Activated CD8-positive, alpha-beta T cell treated with anti-CD3 and anti-CD28 coated beads for 36 hours (primary cell): ENCODE data around the gene ZC3H18. TPM values are rescaled to one million over a fixed set of nuclear protein-coding genes. Genes with fewer than 3 reads are reported as not detected.

Experiments used
- ATAC-seq: fragments of 200-7000 bp; cut with Tn5 transposase; one replicate; pipeline ENCODE4 v1.10.0; 2021; ENCODE audit warnings: mild to moderate bottlenecking, moderate library complexity
- CTCF ChIA-PET: fragments of 350-600 bp; sonication (Branson Sonifier 250); formaldehyde crosslinking; loops from one replicate; lab custom pipeline; 2021; ENCODE audit warnings: antibody characterized with exemption; lab: Charles Lee
- POLR2A ChIA-PET: fragments of 350-600 bp; sonication (Branson Sonifier 250); formaldehyde crosslinking; loops from one replicate; lab custom pipeline; 2021; ENCODE audit warnings: antibody characterized with exemption; lab: Charles Lee
- DNase-seq: peaks from one replicate; pipeline ENCODE4 v3.0.0-alpha.2; 2020
- H3K27ac Mint-ChIP-seq: one replicate; pipeline ENCODE4 v1.8.0; 2021; ENCODE audit warnings: mild to moderate bottlenecking, mixed read lengths
- H3K27me3 Mint-ChIP-seq: one replicate; pipeline ENCODE4 v1.8.0; 2021; ENCODE audit warnings: mixed read lengths
- H3K36me3 Mint-ChIP-seq: one replicate; pipeline ENCODE4 v1.8.0; 2021; ENCODE audit warnings: low read depth, mixed read lengths
- H3K4me1 Mint-ChIP-seq: one replicate; pipeline ENCODE4 v1.8.0; 2021; ENCODE audit warnings: low read depth, mixed read lengths
- H3K4me3 Mint-ChIP-seq: one replicate; pipeline ENCODE4 v1.8.0; 2021; ENCODE audit warnings: mild to moderate bottlenecking, moderate library complexity, mixed read lengths
- H3K9me3 Mint-ChIP-seq: one replicate; pipeline ENCODE4 v1.8.0; 2021; ENCODE audit warnings: mixed read lengths
- CTCF ChIP-seq: fragments of 200-600 bp; IDR thresholded peaks from one replicate; pipeline ENCODE4 v1.8.0; 2022; ENCODE audit warnings: antibody characterized with exemption, mild to moderate bottlenecking
- intact Hi-C: fragments of 100-400 bp; cut with micrococcal nuclease; formaldehyde crosslinking; loops from one replicate; pipeline ENCODE4 v1.10.0; 2022
- total RNA-seq, 2 experiments: library from RNA; stranded (reverse); gene quantifications; one replicate each; pipeline ENCODE4 v1.2.3, GENCODE V29; 2021

Gene ZC3H18
- total RNA-seq, 2 experiments from 2014 or later = 67.7 to 73.5 TPM

GRCh38 chr16:88630941-88631340 lies 60.7 kb downstream of the ZC3H18 start:
- Mint-ChIP-seq H3K4me1 (peaks cover 18% of the 10 kb centered on the region), H3K27ac (no peak overlapping the region), H3K27me3 (no peaks in the 10 kb centered on the region), H3K36me3 (peaks cover 15% of the 10 kb centered on the region), H3K4me3 (no peak overlapping the region), H3K9me3 (no peaks in the 10 kb centered on the region)
- intact Hi-C loops = no loop called here
- CTCF ChIA-PET = no interaction called here
- TF ChIP-seq CTCF = no peak
- ATAC-seq (no peak), DNase-seq (no peak)
- POLR2A ChIA-PET = no interaction called here

DNA sequence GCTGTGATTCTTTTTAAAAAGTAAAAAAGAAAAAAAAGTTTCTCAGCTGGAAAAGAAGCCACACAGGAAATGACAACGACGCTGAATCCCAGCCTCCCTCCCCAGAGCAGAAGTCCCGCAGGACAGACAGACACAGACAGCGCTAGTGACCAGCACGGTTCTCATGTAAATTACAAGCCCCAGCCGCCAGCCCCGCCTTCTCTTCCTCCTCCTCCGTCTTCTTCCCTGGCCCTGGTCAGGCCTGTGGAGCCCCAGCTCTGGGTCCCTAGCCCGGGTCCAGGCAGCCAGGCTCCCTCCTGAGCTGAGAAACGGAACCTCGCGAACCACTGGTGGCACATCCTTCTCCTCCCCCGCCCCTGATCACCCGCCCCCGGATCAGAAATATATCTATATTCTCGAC lies 61.2 kb downstream of the ZC3H18 start:
- POLR2A ChIA-PET = interaction anchor here (1.1 kb wide), 1 partner anchor 51 kb away, joined by 3 read pairs; no protein-coding TSS in a partner anchor
- Mint-ChIP-seq H3K4me1 (peaks cover 22% of the 10 kb centered on the region), H3K27me3 (no peaks in the 10 kb centered on the region), H3K36me3 (peaks cover 13% of the 10 kb centered on the region), H3K4me3 (no peak overlapping the region), H3K27ac (no peak overlapping the region), H3K9me3 (no peaks in the 10 kb centered on the region)
- no peak for TF ChIP-seq CTCF
- CTCF ChIA-PET = no interaction called here
- ATAC-seq (no peak), DNase-seq (no peak)
- intact Hi-C loops = no loop called here

DNA sequence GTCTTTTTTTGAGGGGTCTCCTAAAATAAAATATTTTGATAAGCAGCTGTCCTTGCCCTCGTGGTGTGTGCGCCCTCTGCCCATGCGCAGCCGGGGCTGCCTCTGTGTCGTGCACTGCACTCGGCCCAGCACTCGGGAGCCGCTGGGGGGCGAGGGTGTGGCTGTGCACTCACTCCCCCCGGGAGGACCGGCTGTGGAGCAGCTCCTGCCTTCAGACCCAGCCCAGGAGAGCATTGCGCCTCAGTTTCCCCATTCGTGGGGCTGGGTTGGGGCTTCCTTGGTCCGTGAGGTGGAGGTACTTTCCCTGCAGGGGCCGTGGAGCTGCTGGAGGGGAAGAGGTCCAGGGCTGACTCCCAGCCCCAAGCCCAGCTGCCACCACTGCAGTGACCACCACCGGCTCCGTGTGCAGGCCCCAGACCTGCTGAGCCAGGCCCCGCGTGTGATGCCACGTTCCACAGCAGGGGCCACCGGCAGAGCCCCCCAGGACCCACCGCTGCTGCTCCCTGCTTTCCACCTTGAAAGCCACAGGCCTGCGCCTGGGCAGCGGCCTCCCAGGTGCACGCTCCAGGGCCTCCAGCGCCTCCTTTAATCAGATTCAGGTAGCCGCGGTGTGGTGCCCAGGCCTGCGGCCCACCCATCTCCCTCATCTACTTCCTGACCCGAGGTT lies 61.9 kb downstream of the ZC3H18 start:
- TF ChIP-seq CTCF = no peak
- intact Hi-C loops = no loop called here
- ATAC-seq = no peak
- Mint-ChIP-seq H3K4me3 (no peak overlapping the region), H3K27me3 (peaks cover under 1% of the 10 kb centered on the region), H3K4me1 (peaks cover 25% of the 10 kb centered on the region), H3K36me3 (peaks cover 9% of the 10 kb centered on the region), H3K27ac (no peak overlapping the region), H3K9me3 (no peaks in the 10 kb centered on the region)
- DNase-seq = no peak
- CTCF ChIA-PET = no interaction called here
- POLR2A ChIA-PET = interaction anchor here (1.1 to 1.5 kb wide), 2 partner anchors 10 to 50 kb away, joined by 3 to 4 read pairs; no protein-coding TSS in a partner anchor

GRCh38 chr16:88632587-88632930 lies 62.4 kb downstream of the ZC3H18 start:
- DNase-seq = no peak
- H3K4me3 Mint-ChIP-seq = no peak overlapping the region
- CTCF ChIA-PET = interaction anchor here (1.2 kb wide), 1 partner anchor 23 kb away, joined by 3 read pairs; no protein-coding TSS in a partner anchor
- H3K9me3 Mint-ChIP-seq = no peaks in the 10 kb centered on the region
- peaks cover 7% of the 10 kb centered on the region for H3K36me3 Mint-ChIP-seq
- ATAC-seq = no peak
- peaks cover 30% of the 10 kb centered on the region for H3K4me1 Mint-ChIP-seq
- intact Hi-C loops = no loop called here
- no peak for TF ChIP-seq CTCF
- POLR2A ChIA-PET = interaction anchor here (1.0 to 1.5 kb wide), 3 partner anchors 10 to 62 kb away, joined by 3 to 4 read pairs (median 4); partner anchors contain the start of gene ZC3H18
- H3K27ac Mint-ChIP-seq = peak overlapping the region; percentile 10
- H3K27me3 Mint-ChIP-seq = peaks cover 4% of the 10 kb centered on the region

- ChIA-PET CTCF (interaction anchor here (1.2 kb wide), 1 partner anchor 24 kb away, joined by 3 read pairs; no protein-coding TSS in a partner anchor), POLR2A (interaction anchor here (1.5 kb wide), 1 partner anchor 9 kb away, joined by 4 read pairs; no protein-coding TSS in a partner anchor)
- Mint-ChIP-seq H3K27ac (peak overlapping the region; percentile 69), H3K36me3 (peaks cover 5% of the 10 kb centered on the region), H3K9me3 (no peaks in the 10 kb centered on the region), H3K27me3 (peaks cover 8% of the 10 kb centered on the region), H3K4me3 (peak overlapping the region; percentile 66), H3K4me1 (peaks cover 37% of the 10 kb centered on the region)
- ATAC-seq (peak; percentile 56), DNase-seq (peak; percentile 85)
- intact Hi-C loops = no loop called here
- peak; percentile 1 for TF ChIP-seq CTCF
Measured at GRCh38 chr16:88633684-88634140, 63.5 kb downstream of the ZC3H18 start.
